ENCODE measurements around the gene CYSTM1.

The CYSTM1 gene

GRCh38 chr5:140208065-140208464, 33.1 kb downstream of the CYSTM1 start:
- no peak overlapping the region for H3K9ac ChIP-seq (ENCODE audit: low read length in 2 of 2)
- no peak overlapping the region for H3K27ac ChIP-seq (ENCODE audit: low read length)

GRCh38 chr5:140213370-140213983, 38.5 kb downstream of the CYSTM1 start:
- H3K27ac ChIP-seq (ENCODE audit: low read length), result no peak overlapping the region

More at GRCh38 chr5:140208065-140208464, 33.1 kb downstream of the CYSTM1 start:
- H3K9me3 ChIP-seq (ENCODE audit: control insufficient read depth in 2 of 2, low read length in 2 of 2), result no peaks in the 10 kb centered on the region
- no peaks in the 10 kb centered on the region for H3K4me1 ChIP-seq (ENCODE audit: control insufficient read depth, insufficient read depth, low read length)
- no peaks in the 10 kb centered on the region for H3K27me3 ChIP-seq (ENCODE audit: control insufficient read depth in 1 of 2, insufficient read depth in 2 of 2, low read length in 2 of 2)
- peaks cover 0 to 6% of the 10 kb centered on the region in 2 donors for H3K36me3 ChIP-seq (ENCODE audit: control insufficient read depth in 2 of 2, insufficient read depth in 2 of 2, low read length in 2 of 2)
- no peak overlapping the region for H3K4me3 ChIP-seq (ENCODE audit: low read length in 2 of 2)

GRCh38 chr5:140214831-140215230, 39.8 kb downstream of the CYSTM1 start:
- no peak overlapping the region for H3K27ac ChIP-seq (ENCODE audit: low read length)
- H3K4me3 ChIP-seq (ENCODE audit: low read length in 2 of 2), result no peak overlapping the region
- no peaks in the 10 kb centered on the region for H3K9me3 ChIP-seq (ENCODE audit: control insufficient read depth in 2 of 2, low read length in 2 of 2)
- peaks cover 21% of the 10 kb centered on the region for H3K4me1 ChIP-seq (ENCODE audit: control insufficient read depth, insufficient read depth, low read length)
- no peaks in the 10 kb centered on the region for H3K27me3 ChIP-seq (ENCODE audit: control insufficient read depth in 1 of 2, insufficient read depth in 2 of 2, low read length in 2 of 2)
- peaks cover 0 to 3% of the 10 kb centered on the region in 2 donors for H3K36me3 ChIP-seq (ENCODE audit: control insufficient read depth in 2 of 2, insufficient read depth in 2 of 2, low read length in 2 of 2)
- H3K9ac ChIP-seq (ENCODE audit: low read length in 2 of 2), result no peak overlapping the region

More at GRCh38 chr5:140213370-140213983, 38.5 kb downstream of the CYSTM1 start:
- Histone ChIP-seq H3K4me3 (ENCODE audit: low read length in 2 of 2) (no peak overlapping the region), H3K9me3 (ENCODE audit: control insufficient read depth in 2 of 2, low read length in 2 of 2) (no peaks in the 10 kb centered on the region), H3K36me3 (ENCODE audit: control insufficient read depth in 2 of 2, insufficient read depth in 2 of 2, low read length in 2 of 2) (peaks cover 0 to 3% of the 10 kb centered on the region in 2 donors), H3K27me3 (ENCODE audit: control insufficient read depth in 1 of 2, insufficient read depth in 2 of 2, low read length in 2 of 2) (no peaks in the 10 kb centered on the region), H3K4me1 (ENCODE audit: control insufficient read depth, insufficient read depth, low read length) (peaks cover 9% of the 10 kb centered on the region), H3K9ac (ENCODE audit: low read length in 2 of 2) (no peak overlapping the region)

GRCh38 chr5:140215276-140215675, 40.3 kb downstream of the CYSTM1 start:
- H3K27me3 ChIP-seq (ENCODE audit: control insufficient read depth in 1 of 2, insufficient read depth in 2 of 2, low read length in 2 of 2), result no peaks in the 10 kb centered on the region
- no peaks in the 10 kb centered on the region for H3K9me3 ChIP-seq (ENCODE audit: control insufficient read depth in 2 of 2, low read length in 2 of 2)
- H3K36me3 ChIP-seq (ENCODE audit: control insufficient read depth in 2 of 2, insufficient read depth in 2 of 2, low read length in 2 of 2), result peaks cover 0 to 3% of the 10 kb centered on the region in 2 donors
- H3K4me1 ChIP-seq (ENCODE audit: control insufficient read depth, insufficient read depth, low read length), result peaks cover 25% of the 10 kb centered on the region
- no peak overlapping the region for H3K4me3 ChIP-seq (ENCODE audit: low read length in 2 of 2)
- H3K27ac ChIP-seq (ENCODE audit: low read length), result no peak overlapping the region
- H3K9ac ChIP-seq (ENCODE audit: low read length in 2 of 2), result no peak overlapping the region

GRCh38 chr5:140216478-140217074, 41.6 kb downstream of the CYSTM1 start:
- Histone ChIP-seq H3K27me3 (ENCODE audit: control insufficient read depth in 1 of 2, insufficient read depth in 2 of 2, low read length in 2 of 2) (no peaks in the 10 kb centered on the region), H3K9me3 (ENCODE audit: control insufficient read depth in 2 of 2, low read length in 2 of 2) (no peaks in the 10 kb centered on the region), H3K27ac (ENCODE audit: low read length) (no peak overlapping the region), H3K4me3 (ENCODE audit: low read length in 2 of 2) (no peak overlapping the region), H3K9ac (ENCODE audit: low read length in 2 of 2) (no peak overlapping the region), H3K4me1 (ENCODE audit: control insufficient read depth, insufficient read depth, low read length) (peaks cover 32% of the 10 kb centered on the region), H3K36me3 (ENCODE audit: control insufficient read depth in 2 of 2, insufficient read depth in 2 of 2, low read length in 2 of 2) (no peaks in the 10 kb centered on the region)

GRCh38 chr5:140217299-140218026, 42.5 kb downstream of the CYSTM1 start:
- no peak overlapping the region for H3K4me3 ChIP-seq (ENCODE audit: low read length in 2 of 2)
- H3K27me3 ChIP-seq (ENCODE audit: control insufficient read depth in 1 of 2, insufficient read depth in 2 of 2, low read length in 2 of 2), result no peaks in the 10 kb centered on the region
- no peak overlapping the region for H3K27ac ChIP-seq (ENCODE audit: low read length)
- no peaks in the 10 kb centered on the region for H3K36me3 ChIP-seq (ENCODE audit: control insufficient read depth in 2 of 2, insufficient read depth in 2 of 2, low read length in 2 of 2)
- no peak overlapping the region for H3K9ac ChIP-seq (ENCODE audit: low read length in 2 of 2)
- H3K4me1 ChIP-seq (ENCODE audit: control insufficient read depth, insufficient read depth, low read length), result peaks cover 41% of the 10 kb centered on the region
- no peaks in the 10 kb centered on the region for H3K9me3 ChIP-seq (ENCODE audit: control insufficient read depth in 2 of 2, low read length in 2 of 2)

GRCh38 chr5:140219068-140219991, 44.3 kb downstream of the CYSTM1 start:
- Histone ChIP-seq H3K27me3 (ENCODE audit: control insufficient read depth in 1 of 2, insufficient read depth in 2 of 2, low read length in 2 of 2) (no peaks in the 10 kb centered on the region), H3K4me3 (ENCODE audit: low read length in 2 of 2) (no peak overlapping the region), H3K4me1 (ENCODE audit: control insufficient read depth, insufficient read depth, low read length) (peaks cover 53% of the 10 kb centered on the region), H3K27ac (ENCODE audit: low read length) (peak overlapping the region; percentile 62), H3K9me3 (ENCODE audit: control insufficient read depth in 2 of 2, low read length in 2 of 2) (no peaks in the 10 kb centered on the region), H3K36me3 (ENCODE audit: control insufficient read depth in 2 of 2, insufficient read depth in 2 of 2, low read length in 2 of 2) (no peaks in the 10 kb centered on the region), H3K9ac (ENCODE audit: low read length in 2 of 2) (peak overlapping the region in 1 of 2 donors; percentile 42)

- Histone ChIP-seq H3K9me3 (ENCODE audit: control insufficient read depth in 2 of 2, low read length in 2 of 2) (no peaks in the 10 kb centered on the region), H3K36me3 (ENCODE audit: control insufficient read depth in 2 of 2, insufficient read depth in 2 of 2, low read length in 2 of 2) (no peaks in the 10 kb centered on the region), H3K4me3 (ENCODE audit: low read length in 2 of 2) (peak overlapping the region in 1 of 2 donors; percentile 29), H3K27me3 (ENCODE audit: control insufficient read depth in 1 of 2, insufficient read depth in 2 of 2, low read length in 2 of 2) (no peaks in the 10 kb centered on the region), H3K27ac (ENCODE audit: low read length) (peak overlapping the region; percentile 62), H3K9ac (ENCODE audit: low read length in 2 of 2) (no peak overlapping the region), H3K4me1 (ENCODE audit: control insufficient read depth, insufficient read depth, low read length) (peaks cover 55% of the 10 kb centered on the region)
Observed at GRCh38 chr5:140220032-140220697, 45.2 kb downstream of the CYSTM1 start.

- H3K27me3 ChIP-seq (ENCODE audit: control insufficient read depth in 1 of 2, insufficient read depth in 2 of 2, low read length in 2 of 2), result no peaks in the 10 kb centered on the region
- H3K4me1 ChIP-seq (ENCODE audit: control insufficient read depth, insufficient read depth, low read length), result peaks cover 60% of the 10 kb centered on the region
- H3K36me3 ChIP-seq (ENCODE audit: control insufficient read depth in 2 of 2, insufficient read depth in 2 of 2, low read length in 2 of 2), result no peaks in the 10 kb centered on the region
- no peak overlapping the region for H3K4me3 ChIP-seq (ENCODE audit: low read length in 2 of 2)
- H3K9ac ChIP-seq (ENCODE audit: low read length in 2 of 2), result no peak overlapping the region
- H3K27ac ChIP-seq (ENCODE audit: low read length), result peak overlapping the region; percentile 62
- no peaks in the 10 kb centered on the region for H3K9me3 ChIP-seq (ENCODE audit: control insufficient read depth in 2 of 2, low read length in 2 of 2)
Observed at GRCh38 chr5:140220698-140221064, 45.7 kb downstream of the CYSTM1 start.

GRCh38 chr5:140221697-140222223, 46.8 kb downstream of the CYSTM1 start:
- Histone ChIP-seq H3K27ac (ENCODE audit: low read length) (no peak overlapping the region), H3K4me1 (ENCODE audit: control insufficient read depth, insufficient read depth, low read length) (peaks cover 59% of the 10 kb centered on the region), H3K4me3 (ENCODE audit: low read length in 2 of 2) (no peak overlapping the region), H3K9ac (ENCODE audit: low read length in 2 of 2) (no peak overlapping the region), H3K27me3 (ENCODE audit: control insufficient read depth in 1 of 2, insufficient read depth in 2 of 2, low read length in 2 of 2) (no peaks in the 10 kb centered on the region), H3K36me3 (ENCODE audit: control insufficient read depth in 2 of 2, insufficient read depth in 2 of 2, low read length in 2 of 2) (no peaks in the 10 kb centered on the region), H3K9me3 (ENCODE audit: control insufficient read depth in 2 of 2, low read length in 2 of 2) (no peaks in the 10 kb centered on the region)
